Measurements from ENCODE around the gene IRF7. TPM values are rescaled to one million over a fixed set of nuclear protein-coding genes. Genes with fewer than 3 reads are reported as not detected.

IRF7 gene
- total RNA-seq, 1 donor from 2014 or later, result 75.4 TPM

DNA sequence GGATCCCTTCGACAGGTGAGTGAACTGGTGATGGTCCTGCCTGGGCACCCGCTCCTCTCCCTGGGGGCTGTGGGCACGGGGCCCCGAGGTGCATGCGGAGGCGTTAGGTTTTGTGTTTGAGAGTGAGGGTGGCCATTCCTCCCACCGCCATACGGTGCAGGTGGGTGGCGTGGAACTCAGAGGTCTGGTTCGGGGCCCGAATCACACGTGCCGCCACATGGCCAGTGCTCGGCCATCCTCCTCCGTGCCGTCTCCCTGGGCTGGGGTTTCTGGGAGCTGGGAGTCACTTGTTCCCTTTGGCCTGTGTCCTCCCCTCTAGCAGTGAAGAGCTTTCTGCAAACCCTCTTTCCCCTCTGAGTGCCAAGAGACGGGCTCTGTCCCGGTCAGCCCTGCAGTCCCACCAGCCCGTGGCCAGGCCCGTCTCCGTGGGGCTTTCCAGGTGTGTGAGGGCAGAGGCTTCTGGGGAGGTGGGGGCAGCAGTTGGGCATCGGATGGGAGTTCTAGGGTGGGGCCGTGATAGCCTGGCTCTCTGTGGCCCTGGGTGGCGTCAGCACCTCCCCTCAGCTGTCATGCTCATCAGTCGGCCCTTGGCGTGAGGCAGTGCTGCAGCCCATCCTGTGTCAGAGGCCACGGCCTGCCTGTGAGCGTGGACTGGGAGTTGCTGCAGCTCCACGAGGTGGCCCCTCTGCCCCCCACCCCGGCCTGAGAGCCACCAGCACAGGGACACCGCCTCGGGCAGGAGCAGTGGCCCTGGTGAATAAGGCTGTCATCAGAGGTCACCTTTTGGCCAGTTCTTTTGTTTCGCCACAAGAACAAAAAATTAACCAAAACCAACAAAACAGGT is 10.2 kb downstream of the IRF7 start:
- Histone ChIP-seq H3K4me3 (ENCODE audit: insufficient read depth, low read depth, low read length) (no peak overlapping the region), H3K9me3 (ENCODE audit: insufficient read depth, low read depth, low read length) (no peaks in the 10 kb centered on the region), H3K79me2 (ENCODE audit: insufficient read depth, low read length) (peaks cover 17% of the 10 kb centered on the region), H3K4me2 (ENCODE audit: low read length) (no peak overlapping the region), H3K9ac (ENCODE audit: low read length) (peak overlapping the region; percentile 23), H2AFZ (ENCODE audit: low read depth, low read length) (no peak overlapping the region), H3K27ac (ENCODE audit: low read depth, low read length) (no peak overlapping the region), H3K4me1 (ENCODE audit: insufficient read depth, low read length) (peaks cover 4% of the 10 kb centered on the region), H4K20me1 (ENCODE audit: insufficient read depth, low read length) (peaks cover 56% of the 10 kb centered on the region), H3K27me3 (ENCODE audit: insufficient read depth, low read length) (no peaks in the 10 kb centered on the region), H3K36me3 (ENCODE audit: insufficient read depth, low read length) (peaks cover 41% of the 10 kb centered on the region)
- no peak for FAIRE-seq
- Mint-ChIP-seq H3K27me3 (ENCODE audit: low read depth, unreplicated experiment) (no peaks in the 10 kb centered on the region), H3K36me3 (ENCODE audit: low read depth, unreplicated experiment) (peaks cover 12% of the 10 kb centered on the region), H3K9me3 (ENCODE audit: unreplicated experiment) (no peaks in the 10 kb centered on the region), H3K4me1 (ENCODE audit: low read depth, unreplicated experiment) (no peaks in the 10 kb centered on the region), H3K4me3 (ENCODE audit: unreplicated experiment) (no peak overlapping the region), H3K27ac (ENCODE audit: unreplicated experiment) (no peak overlapping the region)
- TF ChIP-seq CTCF (IDR thresholded peaks at IDR 0.05; ENCODE audit: insufficient read depth, low read depth, low read length) (no peak), EZH2 (IDR thresholded peaks at IDR 0.05; ENCODE audit: insufficient read depth, low read length) (no peak)
- DNase-seq (ENCODE audit: low read depth), result no peak

- TF ChIP-seq CTCF (IDR thresholded peaks at IDR 0.05; ENCODE audit: insufficient read depth, low read depth, low read length) (no peak), EZH2 (IDR thresholded peaks at IDR 0.05; ENCODE audit: insufficient read depth, low read length) (no peak)
- Histone ChIP-seq H3K27ac (ENCODE audit: low read depth, low read length) (no peak overlapping the region), H3K4me3 (ENCODE audit: insufficient read depth, low read depth, low read length) (no peak overlapping the region), H3K36me3 (ENCODE audit: insufficient read depth, low read length) (peaks cover 45% of the 10 kb centered on the region), H3K4me1 (ENCODE audit: insufficient read depth, low read length) (peaks cover 4% of the 10 kb centered on the region), H3K4me2 (ENCODE audit: low read length) (no peak overlapping the region), H3K9ac (ENCODE audit: low read length) (no peak overlapping the region), H3K27me3 (ENCODE audit: insufficient read depth, low read length) (no peaks in the 10 kb centered on the region), H3K9me3 (ENCODE audit: insufficient read depth, low read depth, low read length) (no peaks in the 10 kb centered on the region), H2AFZ (ENCODE audit: low read depth, low read length) (no peak overlapping the region), H3K79me2 (ENCODE audit: insufficient read depth, low read length) (peaks cover 22% of the 10 kb centered on the region), H4K20me1 (ENCODE audit: insufficient read depth, low read length) (peaks cover 56% of the 10 kb centered on the region)
- Mint-ChIP-seq H3K4me3 (ENCODE audit: unreplicated experiment) (no peak overlapping the region), H3K4me1 (ENCODE audit: low read depth, unreplicated experiment) (no peaks in the 10 kb centered on the region), H3K9me3 (ENCODE audit: unreplicated experiment) (no peaks in the 10 kb centered on the region), H3K27ac (ENCODE audit: unreplicated experiment) (no peak overlapping the region), H3K36me3 (ENCODE audit: low read depth, unreplicated experiment) (peaks cover 10% of the 10 kb centered on the region), H3K27me3 (ENCODE audit: low read depth, unreplicated experiment) (no peaks in the 10 kb centered on the region)
- no peak for DNase-seq (ENCODE audit: low read depth)
- FAIRE-seq, result no peak
These were observed 12.6 kb downstream of the IRF7 start for GRCh38 chr11:603154-603553.

Measured in astrocyte (in vitro differentiated cells and primary cell).